ENCODE measurements around the gene RFPL2. TPM values are rescaled to one million over a fixed set of nuclear protein-coding genes. Genes with fewer than 3 reads are reported as not detected.

RFPL2 gene
- total RNA-seq, 1 donor from 2014 or later: 0.25 TPM

GRCh38 chr22:32240461-32240860 is 35.6 kb upstream of the RFPL2 start:
- Histone ChIP-seq H2AFZ (ENCODE audit: low read depth, low read length) (no peak overlapping the region), H4K20me1 (ENCODE audit: insufficient read depth, low read length) (no peaks in the 10 kb centered on the region), H3K4me3 (ENCODE audit: insufficient read depth, low read depth, low read length) (no peak overlapping the region), H3K36me3 (ENCODE audit: insufficient read depth, low read length) (no peaks in the 10 kb centered on the region), H3K4me1 (ENCODE audit: insufficient read depth, low read length) (no peaks in the 10 kb centered on the region), H3K4me2 (ENCODE audit: low read length) (no peak overlapping the region), H3K9ac (ENCODE audit: low read length) (no peak overlapping the region), H3K27me3 (ENCODE audit: insufficient read depth, low read length) (no peaks in the 10 kb centered on the region), H3K27ac (ENCODE audit: low read depth, low read length) (no peak overlapping the region), H3K79me2 (ENCODE audit: insufficient read depth, low read length) (no peaks in the 10 kb centered on the region), H3K9me3 (ENCODE audit: insufficient read depth, low read depth, low read length) (no peaks in the 10 kb centered on the region)
- Mint-ChIP-seq H3K4me3 (ENCODE audit: unreplicated experiment) (no peak overlapping the region), H3K36me3 (ENCODE audit: low read depth, unreplicated experiment) (no peaks in the 10 kb centered on the region), H3K4me1 (ENCODE audit: low read depth, unreplicated experiment) (peaks cover 5% of the 10 kb centered on the region), H3K27me3 (ENCODE audit: low read depth, unreplicated experiment) (peaks cover 6% of the 10 kb centered on the region), H3K9me3 (ENCODE audit: unreplicated experiment) (no peaks in the 10 kb centered on the region), H3K27ac (ENCODE audit: unreplicated experiment) (no peak overlapping the region)
- TF ChIP-seq CTCF (IDR thresholded peaks at IDR 0.05; ENCODE audit: insufficient read depth, low read depth, low read length) (no peak), EZH2 (IDR thresholded peaks at IDR 0.05; ENCODE audit: insufficient read depth, low read length) (no peak)
- FAIRE-seq (peak; percentile 43), DNase-seq (ENCODE audit: low read depth) (no peak)

- Histone ChIP-seq H3K79me2 (ENCODE audit: insufficient read depth, low read length) (no peaks in the 10 kb centered on the region), H3K9me3 (ENCODE audit: insufficient read depth, low read depth, low read length) (no peaks in the 10 kb centered on the region), H3K27me3 (ENCODE audit: insufficient read depth, low read length) (no peaks in the 10 kb centered on the region), H3K27ac (ENCODE audit: low read depth, low read length) (no peak overlapping the region), H4K20me1 (ENCODE audit: insufficient read depth, low read length) (no peaks in the 10 kb centered on the region), H2AFZ (ENCODE audit: low read depth, low read length) (no peak overlapping the region), H3K4me1 (ENCODE audit: insufficient read depth, low read length) (no peaks in the 10 kb centered on the region), H3K9ac (ENCODE audit: low read length) (no peak overlapping the region), H3K36me3 (ENCODE audit: insufficient read depth, low read length) (no peaks in the 10 kb centered on the region), H3K4me2 (ENCODE audit: low read length) (no peak overlapping the region), H3K4me3 (ENCODE audit: insufficient read depth, low read depth, low read length) (no peak overlapping the region)
- TF ChIP-seq CTCF (IDR thresholded peaks at IDR 0.05; ENCODE audit: insufficient read depth, low read depth, low read length) (no peak), EZH2 (IDR thresholded peaks at IDR 0.05; ENCODE audit: insufficient read depth, low read length) (no peak)
- DNase-seq (ENCODE audit: low read depth): no peak
- H3K27ac Mint-ChIP-seq (ENCODE audit: unreplicated experiment): no peak overlapping the region
- no peak overlapping the region for H3K4me3 Mint-ChIP-seq (ENCODE audit: unreplicated experiment)
- H3K9me3 Mint-ChIP-seq (ENCODE audit: unreplicated experiment): no peaks in the 10 kb centered on the region
- peaks cover 5% of the 10 kb centered on the region for H3K4me1 Mint-ChIP-seq (ENCODE audit: low read depth, unreplicated experiment)
- FAIRE-seq: no peak
- H3K36me3 Mint-ChIP-seq (ENCODE audit: low read depth, unreplicated experiment): no peaks in the 10 kb centered on the region
- H3K27me3 Mint-ChIP-seq (ENCODE audit: low read depth, unreplicated experiment): peaks cover 13% of the 10 kb centered on the region
Measured at GRCh38 chr22:32237906-32238305, 33.0 kb upstream of the RFPL2 start.

GRCh38 chr22:32236970-32237369 is 32.1 kb upstream of the RFPL2 start:
- H3K9me3 Mint-ChIP-seq (ENCODE audit: unreplicated experiment): no peaks in the 10 kb centered on the region
- Histone ChIP-seq H3K27ac (ENCODE audit: low read depth, low read length) (no peak overlapping the region), H3K9ac (ENCODE audit: low read length) (no peak overlapping the region), H4K20me1 (ENCODE audit: insufficient read depth, low read length) (no peaks in the 10 kb centered on the region), H3K79me2 (ENCODE audit: insufficient read depth, low read length) (no peaks in the 10 kb centered on the region), H2AFZ (ENCODE audit: low read depth, low read length) (no peak overlapping the region), H3K4me3 (ENCODE audit: insufficient read depth, low read depth, low read length) (no peak overlapping the region), H3K27me3 (ENCODE audit: insufficient read depth, low read length) (no peaks in the 10 kb centered on the region), H3K4me2 (ENCODE audit: low read length) (no peak overlapping the region), H3K36me3 (ENCODE audit: insufficient read depth, low read length) (no peaks in the 10 kb centered on the region), H3K4me1 (ENCODE audit: insufficient read depth, low read length) (no peaks in the 10 kb centered on the region), H3K9me3 (ENCODE audit: insufficient read depth, low read depth, low read length) (no peaks in the 10 kb centered on the region)
- H3K4me3 Mint-ChIP-seq (ENCODE audit: unreplicated experiment): no peak overlapping the region
- no peaks in the 10 kb centered on the region for H3K36me3 Mint-ChIP-seq (ENCODE audit: low read depth, unreplicated experiment)
- H3K27me3 Mint-ChIP-seq (ENCODE audit: low read depth, unreplicated experiment): peaks cover 12% of the 10 kb centered on the region
- DNase-seq (ENCODE audit: low read depth) (no peak), FAIRE-seq (no peak)
- no peak for TF ChIP-seq EZH2 (IDR thresholded peaks at IDR 0.05; ENCODE audit: insufficient read depth, low read length)
- no peak for TF ChIP-seq CTCF (IDR thresholded peaks at IDR 0.05; ENCODE audit: insufficient read depth, low read depth, low read length)
- H3K27ac Mint-ChIP-seq (ENCODE audit: unreplicated experiment): no peak overlapping the region
- peaks cover 5% of the 10 kb centered on the region for H3K4me1 Mint-ChIP-seq (ENCODE audit: low read depth, unreplicated experiment)

All from astrocyte (in vitro differentiated cells and primary cell).